ENCODE data around the gene LMTK2. TPM values are rescaled to one million over a fixed set of nuclear protein-coding genes. Genes with fewer than 3 reads are reported as not detected.

LMTK2 gene
- polyA plus RNA-seq, 4 donors = 3.8 to 18.5 (median 7.6) TPM

DNA sequence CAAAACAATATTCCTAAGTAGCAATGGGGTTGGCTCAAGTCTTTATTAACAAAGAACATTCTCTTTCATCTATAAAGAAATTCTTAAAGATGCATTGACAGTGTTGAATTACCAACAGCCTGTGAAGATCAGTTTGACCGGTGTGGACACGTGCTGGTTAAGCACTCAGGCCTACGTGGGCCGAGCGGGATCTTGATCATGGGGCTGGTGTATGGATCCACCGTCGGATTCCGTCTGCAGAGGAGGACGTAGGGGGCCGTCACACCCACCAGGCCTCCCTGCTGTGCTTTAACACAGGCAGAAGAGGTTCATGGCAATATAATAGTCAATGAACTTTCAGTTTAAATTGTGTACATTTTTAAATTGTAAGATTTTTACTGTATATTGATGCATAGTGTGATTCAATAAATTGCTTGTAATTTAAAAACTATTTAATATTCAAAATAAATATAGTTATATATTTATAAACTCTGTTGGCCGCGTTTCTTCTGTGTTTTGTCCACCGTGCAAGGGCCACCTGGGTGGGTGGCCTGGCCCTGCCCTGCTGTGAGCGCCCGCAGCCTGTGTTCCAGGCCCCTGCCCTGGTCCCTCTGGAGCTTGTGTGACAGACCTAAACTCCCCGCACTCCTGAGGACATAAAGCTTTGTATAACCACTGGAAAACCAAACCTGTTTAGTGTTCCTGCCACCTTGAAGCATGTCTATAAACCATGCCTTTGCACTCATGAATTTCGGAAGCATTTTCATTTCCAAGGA lies 102.7 kb downstream of the LMTK2 start:
- Histone ChIP-seq H3K4me3 (ENCODE audit: low read depth in 1 of 3, low read length in 3 of 3) (no peak overlapping the region), H3K9me3 (ENCODE audit: control insufficient read depth in 2 of 2, insufficient read depth in 1 of 2, low read depth in 1 of 2, low read length in 1 of 2) (no peaks in the 10 kb centered on the region), H3K4me1 (ENCODE audit: control insufficient read depth in 3 of 3, insufficient read depth in 2 of 3, low read depth in 1 of 3, low read length in 2 of 3) (peaks cover 2 to 10% (median 2%) of the 10 kb centered on the region in 3 donors), H3K27me3 (ENCODE audit: control insufficient read depth in 3 of 3, insufficient read depth in 3 of 3, low read length in 3 of 3) (no peaks in the 10 kb centered on the region), H3K27ac (ENCODE audit: low read depth in 1 of 3, low read length in 2 of 3) (no peak overlapping the region), H3K36me3 (ENCODE audit: control insufficient read depth in 3 of 3, insufficient read depth in 2 of 3, low read depth in 1 of 3, low read length in 3 of 3) (peaks cover 3 to 32% (median 3%) of the 10 kb centered on the region in 3 donors)
- no peak for FAIRE-seq
- 91 to 95% (median 92%) methylated on average over 17 of the region's 17 CpGs for WGBS, 3 donors
- DNase-seq = no peak

DNA sequence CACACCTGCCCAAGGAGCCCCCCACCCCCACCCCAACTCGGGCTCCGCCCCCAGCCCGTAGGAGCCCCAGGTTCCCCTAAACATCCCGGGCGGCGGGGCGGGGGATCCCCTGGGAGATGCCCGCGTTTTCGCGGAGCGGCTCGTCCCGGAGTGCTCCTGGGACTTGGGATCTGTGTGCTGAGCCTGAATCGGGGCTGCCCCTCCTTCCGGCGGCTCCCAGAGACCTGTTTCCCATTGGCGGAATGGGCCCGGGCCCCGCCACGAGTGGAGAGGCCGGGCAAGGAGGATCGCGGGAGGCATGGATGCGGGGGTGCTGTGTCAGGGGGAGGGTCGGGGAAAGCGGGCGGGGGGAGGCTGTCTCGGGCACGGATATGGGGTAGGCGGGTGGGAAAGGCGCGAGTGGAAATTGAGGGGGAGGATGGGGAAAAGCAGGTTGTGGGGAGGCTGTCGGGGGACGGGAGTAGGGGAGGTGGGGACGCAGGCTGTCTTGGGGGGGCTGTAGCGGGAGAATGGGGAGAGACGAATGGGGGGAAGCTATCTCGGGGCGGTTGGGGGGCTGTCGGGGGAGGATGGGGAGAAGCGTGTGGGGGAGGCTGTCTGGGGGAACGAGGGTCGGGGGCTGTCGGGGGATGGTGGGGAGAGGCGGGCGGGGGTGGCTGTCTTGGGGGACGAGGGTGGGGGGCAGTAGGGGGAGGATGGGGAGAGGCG lies 104.0 kb downstream of the LMTK2 start:
- H3K4me3 ChIP-seq (ENCODE audit: low read depth in 1 of 3, low read length in 3 of 3) = peak overlapping the region in 2 of 3 donors; percentile 13 to 49
- H3K27ac ChIP-seq (ENCODE audit: low read depth in 1 of 3, low read length in 2 of 3) = no peak overlapping the region
- H3K9me3 ChIP-seq (ENCODE audit: control insufficient read depth in 2 of 2, insufficient read depth in 1 of 2, low read depth in 1 of 2, low read length in 1 of 2) = no peaks in the 10 kb centered on the region
- FAIRE-seq (no peak), DNase-seq (peak; percentile 17 to 20)
- 2 to 16% (median 4%) methylated on average over 34 to 49 of the region's 49 CpGs for WGBS, 3 donors
- peaks cover 0 to 6% (median 2%) of the 10 kb centered on the region in 3 donors for H3K4me1 ChIP-seq (ENCODE audit: control insufficient read depth in 3 of 3, insufficient read depth in 2 of 3, low read depth in 1 of 3, low read length in 2 of 3)
- no peaks in the 10 kb centered on the region for H3K27me3 ChIP-seq (ENCODE audit: control insufficient read depth in 3 of 3, insufficient read depth in 3 of 3, low read length in 3 of 3)
- H3K36me3 ChIP-seq (ENCODE audit: control insufficient read depth in 3 of 3, insufficient read depth in 2 of 3, low read depth in 1 of 3, low read length in 3 of 3) = peaks cover 3 to 22% (median 3%) of the 10 kb centered on the region in 3 donors

DNA sequence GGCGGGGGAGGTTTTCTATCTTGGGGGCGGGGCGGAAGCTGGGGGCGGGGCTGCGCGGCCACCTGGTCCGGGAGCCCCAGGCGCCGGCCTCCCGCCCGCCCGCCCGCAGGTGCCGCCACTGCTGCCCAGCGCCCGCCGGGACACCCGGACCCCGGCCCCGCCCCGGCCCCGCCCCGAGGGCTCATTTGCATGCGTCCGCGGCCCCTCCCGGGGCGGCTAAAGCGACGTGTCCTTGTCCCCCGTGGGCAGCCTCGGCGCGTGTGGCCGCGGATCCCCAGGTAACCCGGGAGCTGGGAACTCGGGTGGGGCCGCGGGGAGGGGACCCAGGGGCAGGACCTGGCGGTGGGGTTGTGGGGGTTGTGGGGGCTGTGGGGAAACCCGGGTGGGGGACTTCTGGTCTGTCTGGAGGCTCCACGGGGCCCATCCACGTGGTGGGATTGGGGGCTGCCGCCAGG lies 104.6 kb downstream of the LMTK2 start, which contains the start of gene BHLHA15:
BHLHA15 (plus strand) TSS at position 219 of the 455 bp plus-strand sequence. CDS start 871 bp downstream, outside the sequence.
- FAIRE-seq (no peak), DNase-seq (peak; percentile 56 to 66)
- Histone ChIP-seq H3K27ac (ENCODE audit: low read depth in 1 of 3, low read length in 2 of 3) (peak within 1 kb of the TSS in 1 of 3 donors; percentile 47), H3K9me3 (ENCODE audit: control insufficient read depth in 2 of 2, insufficient read depth in 1 of 2, low read depth in 1 of 2, low read length in 1 of 2) (no peaks in the 10 kb centered on the region), H3K4me3 (ENCODE audit: low read depth in 1 of 3, low read length in 3 of 3) (peak within 1 kb of the TSS; percentile 8 to 49 (median 24)), H3K36me3 (ENCODE audit: control insufficient read depth in 3 of 3, insufficient read depth in 2 of 3, low read depth in 1 of 3, low read length in 3 of 3) (peaks cover 3 to 24% (median 5%) of the 10 kb centered on the region in 3 donors), H3K27me3 (ENCODE audit: control insufficient read depth in 3 of 3, insufficient read depth in 3 of 3, low read length in 3 of 3) (no peaks in the 10 kb centered on the region), H3K4me1 (ENCODE audit: control insufficient read depth in 3 of 3, insufficient read depth in 2 of 3, low read depth in 1 of 3, low read length in 2 of 3) (peaks cover 0 to 6% (median 2%) of the 10 kb centered on the region in 3 donors)
- WGBS, 3 donors = 1 to 3% (median 2%) methylated on average over 20 to 45 of the region's 45 CpGs

DNA sequence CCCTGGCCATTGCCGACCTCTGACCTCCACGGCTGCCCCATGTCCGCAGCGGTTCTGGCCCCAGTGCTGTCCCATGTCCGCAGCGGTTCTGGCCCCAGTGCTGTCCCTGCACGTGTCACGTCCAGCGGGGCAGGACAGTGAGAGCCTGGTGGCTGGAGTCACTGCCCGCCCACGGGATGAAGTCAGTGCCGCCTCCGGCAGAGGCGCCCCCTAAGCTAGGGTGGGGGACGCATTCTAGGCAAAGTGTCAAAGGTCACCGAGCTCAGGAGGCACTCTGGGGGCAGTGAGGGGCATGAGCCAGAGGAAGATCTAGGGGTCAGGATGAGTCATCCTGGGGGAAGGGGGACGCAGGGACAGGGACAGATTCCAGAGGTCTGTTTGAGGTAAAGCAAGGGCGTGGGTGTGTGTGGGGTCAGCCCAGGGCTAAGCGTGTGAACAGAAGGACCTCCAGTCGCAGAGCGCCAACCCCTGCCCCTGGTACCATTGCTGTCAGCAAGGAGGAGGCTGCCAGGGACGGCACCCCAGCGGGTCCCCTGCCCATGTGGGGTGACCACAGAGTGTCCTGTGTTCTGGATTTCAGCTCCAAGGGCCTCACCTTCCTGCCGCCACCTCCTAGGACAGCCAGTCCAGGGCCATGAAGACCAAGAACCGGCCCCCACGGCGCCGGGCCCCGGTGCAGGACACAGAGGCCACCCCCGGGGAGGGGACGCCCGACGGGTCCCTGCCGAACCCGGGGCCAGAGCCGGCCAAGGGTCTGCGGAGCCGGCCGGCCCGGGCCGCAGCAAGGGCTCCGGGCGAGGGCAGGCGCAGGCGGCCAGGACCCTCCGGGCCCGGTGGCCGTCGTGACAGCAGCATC lies 105.2 kb downstream of the LMTK2 start:
- FAIRE-seq = no peak

DNA sequence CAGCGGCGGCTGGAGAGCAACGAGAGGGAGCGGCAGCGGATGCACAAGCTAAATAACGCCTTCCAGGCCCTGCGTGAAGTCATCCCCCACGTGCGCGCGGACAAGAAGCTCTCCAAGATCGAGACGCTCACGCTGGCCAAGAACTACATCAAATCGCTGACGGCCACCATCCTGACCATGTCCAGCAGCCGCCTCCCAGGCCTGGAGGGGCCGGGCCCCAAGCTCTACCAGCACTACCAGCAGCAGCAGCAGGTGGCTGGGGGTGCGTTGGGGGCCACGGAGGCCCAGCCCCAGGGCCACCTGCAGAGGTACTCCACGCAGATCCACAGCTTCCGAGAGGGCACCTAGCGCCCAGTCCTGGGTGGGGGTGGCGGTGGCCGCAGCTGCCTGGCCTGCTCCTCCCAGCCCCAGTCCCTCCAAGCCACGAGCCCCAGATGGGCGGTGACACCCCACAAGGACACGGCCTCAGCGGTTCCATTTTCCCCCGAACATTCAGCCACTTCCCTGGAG lies 105.9 kb downstream of the LMTK2 start:
- FAIRE-seq (no peak), DNase-seq (no peak)
- Histone ChIP-seq H3K4me1 (ENCODE audit: control insufficient read depth in 3 of 3, insufficient read depth in 2 of 3, low read depth in 1 of 3, low read length in 2 of 3) (peaks cover 0 to 6% (median 2%) of the 10 kb centered on the region in 3 donors), H3K9me3 (ENCODE audit: control insufficient read depth in 2 of 2, insufficient read depth in 1 of 2, low read depth in 1 of 2, low read length in 1 of 2) (no peaks in the 10 kb centered on the region), H3K36me3 (ENCODE audit: control insufficient read depth in 3 of 3, insufficient read depth in 2 of 3, low read depth in 1 of 3, low read length in 3 of 3) (peaks cover 0 to 24% (median 6%) of the 10 kb centered on the region in 3 donors), H3K4me3 (ENCODE audit: low read depth in 1 of 3, low read length in 3 of 3) (no peak overlapping the region), H3K27ac (ENCODE audit: low read depth in 1 of 3, low read length in 2 of 3) (no peak overlapping the region), H3K27me3 (ENCODE audit: control insufficient read depth in 3 of 3, insufficient read depth in 3 of 3, low read length in 3 of 3) (no peaks in the 10 kb centered on the region)
- WGBS, 3 donors = 90 to 91% (median 90%) methylated on average over 23 to 30 of the region's 30 CpGs

More for the DNA sequence above, 105.2 kb downstream of the LMTK2 start:
- peak in 1 of 2 donors; percentile 54 for DNase-seq
- WGBS, 3 donors = 63 to 77% (median 65%) methylated on average over 41 to 49 of the region's 49 CpGs
- Histone ChIP-seq H3K27me3 (ENCODE audit: control insufficient read depth in 3 of 3, insufficient read depth in 3 of 3, low read length in 3 of 3) (no peaks in the 10 kb centered on the region), H3K4me3 (ENCODE audit: low read depth in 1 of 3, low read length in 3 of 3) (peak overlapping the region; percentile 8 to 49 (median 24)), H3K4me1 (ENCODE audit: control insufficient read depth in 3 of 3, insufficient read depth in 2 of 3, low read depth in 1 of 3, low read length in 2 of 3) (peaks cover 0 to 6% (median 2%) of the 10 kb centered on the region in 3 donors), H3K36me3 (ENCODE audit: control insufficient read depth in 3 of 3, insufficient read depth in 2 of 3, low read depth in 1 of 3, low read length in 3 of 3) (peaks cover 0 to 22% (median 6%) of the 10 kb centered on the region in 3 donors), H3K27ac (ENCODE audit: low read depth in 1 of 3, low read length in 2 of 3) (peak overlapping the region in 1 of 3 donors; percentile 47), H3K9me3 (ENCODE audit: control insufficient read depth in 2 of 2, insufficient read depth in 1 of 2, low read depth in 1 of 2, low read length in 1 of 2) (no peaks in the 10 kb centered on the region)

DNA sequence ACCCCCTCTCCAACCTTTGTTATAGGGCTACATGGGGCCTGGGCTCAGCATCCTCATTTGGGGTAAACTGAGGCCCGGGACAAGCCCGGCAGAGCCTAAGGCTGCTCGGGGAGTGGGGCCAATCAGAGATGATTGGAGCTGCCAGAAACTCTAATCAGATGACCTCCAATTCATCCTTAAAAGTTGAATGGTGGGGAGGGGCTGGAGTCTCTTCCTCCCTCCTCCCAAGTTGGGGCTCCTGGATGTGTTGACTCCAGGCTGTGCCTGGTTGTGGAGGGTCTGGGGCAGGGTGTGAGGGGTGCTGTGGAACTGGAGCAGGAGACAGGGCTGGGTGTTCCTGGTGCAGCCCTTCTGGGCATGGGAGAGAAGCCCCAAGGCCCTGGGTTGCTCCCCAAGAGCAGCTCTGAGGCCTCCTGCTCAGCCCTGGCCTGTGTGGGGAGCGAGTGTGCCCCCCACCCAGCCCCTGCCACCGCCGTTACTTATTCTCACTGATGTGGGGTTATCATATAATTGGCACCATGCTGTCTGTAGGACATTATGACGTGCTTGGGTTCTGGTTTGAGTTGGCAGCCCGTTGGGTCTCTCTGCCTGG lies 106.7 kb downstream of the LMTK2 start:
- 75 to 88% (median 83%) methylated on average over 8 of the region's 8 CpGs for WGBS, 3 donors
- H3K27me3 ChIP-seq (ENCODE audit: control insufficient read depth in 3 of 3, insufficient read depth in 3 of 3, low read length in 3 of 3) = no peaks in the 10 kb centered on the region
- H3K4me1 ChIP-seq (ENCODE audit: control insufficient read depth in 3 of 3, insufficient read depth in 2 of 3, low read depth in 1 of 3, low read length in 2 of 3) = peaks cover 0 to 6% (median 2%) of the 10 kb centered on the region in 3 donors
- DNase-seq = no peak
- H3K9me3 ChIP-seq (ENCODE audit: control insufficient read depth in 2 of 2, insufficient read depth in 1 of 2, low read depth in 1 of 2, low read length in 1 of 2) = no peaks in the 10 kb centered on the region
- no peak overlapping the region for H3K4me3 ChIP-seq (ENCODE audit: low read depth in 1 of 3, low read length in 3 of 3)
- no peak overlapping the region for H3K27ac ChIP-seq (ENCODE audit: low read depth in 1 of 3, low read length in 2 of 3)
- peaks cover 0 to 23% (median 6%) of the 10 kb centered on the region in 3 donors for H3K36me3 ChIP-seq (ENCODE audit: control insufficient read depth in 3 of 3, insufficient read depth in 2 of 3, low read depth in 1 of 3, low read length in 3 of 3)
- no peak for FAIRE-seq

DNA sequence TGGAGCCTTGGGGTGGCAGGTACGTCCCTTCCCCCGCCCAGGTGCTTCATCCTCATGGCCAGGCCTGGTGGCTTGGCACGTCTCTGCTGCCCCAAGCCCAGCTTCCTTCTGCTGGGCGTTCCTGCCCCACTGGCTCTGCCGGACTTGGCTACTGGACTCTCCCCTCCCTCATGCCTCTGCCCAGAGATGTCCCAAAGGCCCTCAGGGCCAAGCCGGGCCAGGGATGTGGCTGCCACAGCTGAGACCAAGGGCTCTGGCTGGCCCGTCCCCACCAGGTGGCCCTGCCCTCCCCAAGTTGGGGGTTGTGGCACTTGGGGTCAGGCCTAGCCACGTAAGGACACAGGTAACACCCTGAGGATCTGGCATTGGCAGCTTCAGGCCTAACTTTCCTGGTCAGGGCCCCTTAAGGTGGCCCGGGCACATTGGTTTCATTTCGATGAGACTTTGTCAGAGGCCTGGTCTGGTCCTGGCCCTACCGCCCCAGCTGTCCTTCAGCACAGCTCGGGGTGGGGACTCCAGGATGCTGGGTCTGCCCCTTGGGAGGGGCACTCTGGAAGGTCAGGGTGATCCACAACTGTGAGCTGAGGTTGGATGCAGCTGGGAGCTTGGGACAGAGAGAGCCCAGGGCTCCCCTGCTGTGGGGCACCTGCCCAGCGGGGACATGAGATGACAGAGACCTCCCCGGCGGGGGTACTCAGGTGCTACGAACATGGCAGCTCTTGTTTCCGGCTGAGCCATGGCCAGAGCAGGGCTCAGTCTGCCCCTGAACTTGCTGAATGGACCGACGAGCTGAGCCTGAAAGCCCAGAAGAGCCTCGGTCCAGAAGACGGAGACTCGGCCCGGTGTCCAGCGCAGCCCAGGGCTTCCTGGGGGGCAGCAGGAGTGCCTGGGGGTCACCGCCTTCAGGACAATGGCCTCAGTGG lies 107.5 kb downstream of the LMTK2 start:
- Histone ChIP-seq H3K27ac (ENCODE audit: low read depth in 1 of 3, low read length in 2 of 3) (no peak overlapping the region), H3K36me3 (ENCODE audit: control insufficient read depth in 3 of 3, insufficient read depth in 2 of 3, low read depth in 1 of 3, low read length in 3 of 3) (peaks cover 0 to 23% (median 6%) of the 10 kb centered on the region in 3 donors), H3K9me3 (ENCODE audit: control insufficient read depth in 2 of 2, insufficient read depth in 1 of 2, low read depth in 1 of 2, low read length in 1 of 2) (no peaks in the 10 kb centered on the region), H3K4me1 (ENCODE audit: control insufficient read depth in 3 of 3, insufficient read depth in 2 of 3, low read depth in 1 of 3, low read length in 2 of 3) (peaks cover 0 to 6% (median 2%) of the 10 kb centered on the region in 3 donors), H3K4me3 (ENCODE audit: low read depth in 1 of 3, low read length in 3 of 3) (no peak overlapping the region), H3K27me3 (ENCODE audit: control insufficient read depth in 3 of 3, insufficient read depth in 3 of 3, low read length in 3 of 3) (no peaks in the 10 kb centered on the region)
- WGBS, 3 donors = 83 to 85% (median 83%) methylated on average over 25 of the region's 25 CpGs
- DNase-seq (no peak), FAIRE-seq (no peak)

All from small intestine (tissue), 7 donors.